Lung microvascular endothelial cell (primary cell): ENCODE data around the gene PRKCB. TPM values are rescaled to one million over a fixed set of nuclear protein-coding genes. Genes with fewer than 3 reads are reported as not detected.
"Not testable (repeated sequence)": the region's sequence is repeated elsewhere in the genome, so short reads cannot be mapped to it uniquely, and the experiment has no call there.

ENCODE experiments used
- DNase-seq, 2 donors: peaks; one replicate each; pipeline versions ENCODE4 v3.0.0 to v3.0.0-alpha.2; 2010; ENCODE audit warnings: low read depth in 2 of 2
- total RNA-seq: library from RNA; depleted of rRNA; stranded (reverse); fragments of >200 nt; gene quantifications from 2 replicates; pipeline ENCODE4 v1.2.1, GENCODE V29; 2014

Gene PRKCB
- total RNA-seq, 1 donor from 2014 or later: not detected

DNA sequence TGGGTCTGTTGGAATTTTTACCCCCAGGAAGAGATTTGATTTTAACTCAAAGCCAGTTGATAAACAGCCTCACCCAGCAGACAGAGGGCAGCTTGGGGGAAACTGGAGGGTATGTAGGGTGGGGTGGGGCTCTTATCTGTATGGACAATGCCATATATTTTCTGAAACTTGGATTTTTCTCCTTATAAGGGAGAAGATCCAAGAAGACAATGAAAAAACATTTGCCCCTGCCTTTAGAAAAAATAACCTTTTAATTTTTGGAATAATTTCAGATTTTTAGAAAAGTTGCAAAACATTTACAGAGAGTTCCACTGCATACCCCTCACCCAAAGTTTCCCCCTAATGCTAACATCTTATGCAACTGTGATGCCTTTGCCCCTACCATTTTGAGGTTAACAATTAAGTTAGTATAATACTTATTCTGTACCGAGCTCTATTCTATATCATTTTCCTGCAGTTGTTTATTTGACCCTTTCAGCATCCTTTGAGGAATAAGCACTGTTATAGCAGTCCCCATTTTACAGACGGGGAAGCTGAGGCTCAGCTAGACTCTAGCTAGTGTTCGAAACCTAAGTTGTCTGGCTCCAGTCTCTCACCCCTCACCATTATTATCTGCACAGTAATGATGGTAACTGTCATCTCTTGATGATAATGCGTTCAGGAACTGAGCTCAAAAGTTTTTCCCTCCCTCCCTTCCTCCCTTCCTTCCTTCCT is 66.4 kb downstream of the PRKCB start:
- no peak for DNase-seq

DNA sequence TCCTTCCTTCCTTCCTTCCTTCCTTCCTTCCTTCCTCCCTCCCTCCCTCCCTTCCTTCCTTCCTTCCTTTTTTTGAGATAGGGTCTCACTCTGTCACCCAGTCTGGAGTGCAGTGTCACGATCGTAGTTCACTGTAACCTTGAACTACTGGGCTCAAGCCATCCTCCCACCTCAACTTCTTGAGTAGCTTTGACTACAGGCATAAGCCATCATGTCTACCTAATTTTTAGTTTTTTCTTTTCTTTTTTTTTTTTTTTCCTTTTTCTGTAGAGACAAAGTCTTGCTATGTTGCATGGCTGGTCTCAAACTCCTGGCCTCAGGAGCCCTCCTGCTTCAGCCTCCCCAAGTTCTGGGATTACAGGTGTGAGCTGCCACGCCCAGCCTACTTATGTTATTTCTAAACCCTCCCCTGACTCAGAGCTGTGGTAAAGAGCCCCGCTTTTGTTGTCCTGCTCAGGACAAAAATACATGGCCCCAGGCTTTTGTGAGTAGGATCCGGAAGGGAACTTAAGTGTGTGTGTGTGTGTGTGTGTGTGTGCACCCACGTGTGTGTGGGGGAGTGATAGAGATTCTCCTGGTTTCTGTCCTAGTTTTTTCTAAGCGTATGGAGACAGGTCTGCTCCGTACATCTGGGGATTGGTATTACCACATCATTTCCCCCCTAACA is 67.1 kb downstream of the PRKCB start:
- no peak for DNase-seq

DNA sequence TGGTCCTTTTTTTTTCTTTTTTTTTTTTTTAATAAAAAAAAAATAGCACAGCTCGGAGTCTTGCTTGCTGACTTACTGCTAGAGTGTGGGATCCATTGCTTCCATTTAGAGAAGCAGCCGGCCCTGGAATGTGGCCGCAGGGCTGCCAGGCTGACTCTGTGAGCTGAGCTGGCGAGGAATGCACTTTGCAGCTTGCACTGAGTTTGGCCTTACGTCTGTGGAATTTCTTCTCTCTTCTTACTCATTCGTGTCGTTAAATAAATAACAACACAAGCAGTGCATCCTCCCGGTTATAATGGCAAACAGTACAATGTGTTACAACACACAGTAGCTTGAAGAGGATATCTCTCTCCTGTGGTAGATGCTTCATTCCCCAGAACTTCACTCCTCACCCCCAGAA is 69.2 kb downstream of the PRKCB start:
- no peak for DNase-seq

DNA sequence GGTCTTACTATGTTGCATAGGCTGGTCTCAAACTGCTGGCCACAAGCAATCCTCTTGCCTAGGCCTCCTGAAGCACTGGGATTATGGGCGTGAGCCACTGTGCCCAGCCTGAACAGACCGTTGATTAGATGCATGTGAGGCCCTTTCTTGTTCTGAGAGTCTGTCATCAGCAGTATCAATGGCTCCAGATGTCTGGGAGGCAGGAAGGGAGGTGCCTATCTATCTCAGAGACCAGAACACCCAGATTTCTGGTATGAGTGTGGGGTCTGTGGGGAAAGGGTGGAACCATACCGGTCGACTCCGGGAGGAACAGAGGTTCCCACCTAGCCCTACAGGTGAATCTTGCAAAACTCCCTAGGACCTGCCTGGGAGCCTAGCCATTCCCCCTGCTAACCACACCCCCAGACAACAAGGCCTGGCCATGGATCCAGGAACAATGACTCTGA is 71.7 kb downstream of the PRKCB start:
- no peak for DNase-seq

DNA sequence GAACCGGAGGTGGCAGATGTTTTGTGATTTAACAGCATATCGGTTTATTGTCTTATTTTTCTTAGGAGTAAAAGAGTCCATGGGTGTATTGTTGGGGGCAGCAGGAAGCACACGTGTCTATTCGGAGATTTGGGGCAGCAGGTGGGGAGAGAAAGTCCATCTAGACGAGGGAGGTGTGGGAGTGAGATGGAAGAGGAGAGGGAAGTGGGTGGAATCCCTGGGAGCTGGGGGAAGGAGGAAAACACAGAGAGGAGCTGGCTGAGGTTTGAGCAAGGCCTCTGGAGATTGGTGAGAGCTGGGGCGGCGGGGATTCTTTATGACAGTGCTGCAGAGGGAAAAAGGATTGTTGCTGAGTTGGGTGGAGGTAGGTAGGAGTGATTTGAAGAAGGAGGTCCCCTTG is 72.1 kb downstream of the PRKCB start:
- DNase-seq: no peak

DNA sequence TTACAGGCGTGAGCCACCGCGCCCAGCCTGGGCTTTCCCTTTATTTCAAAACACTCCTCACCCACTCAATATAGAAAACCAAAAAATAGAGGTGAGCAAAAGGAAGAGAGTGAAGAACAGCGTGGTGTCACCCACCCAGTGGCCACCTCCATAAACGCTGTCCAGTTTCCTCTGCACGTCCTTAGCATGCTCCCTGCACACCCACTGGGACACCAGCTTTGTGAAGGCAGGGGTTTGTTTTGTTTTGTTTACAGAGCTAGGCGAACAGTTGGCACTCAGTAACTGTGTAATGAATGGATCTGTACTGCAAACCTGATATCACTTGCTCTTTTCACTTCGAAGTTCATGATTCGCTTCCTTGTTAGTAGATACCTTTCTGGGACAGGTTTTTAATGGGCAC is 73.0 kb downstream of the PRKCB start:
- DNase-seq: no peak

DNA sequence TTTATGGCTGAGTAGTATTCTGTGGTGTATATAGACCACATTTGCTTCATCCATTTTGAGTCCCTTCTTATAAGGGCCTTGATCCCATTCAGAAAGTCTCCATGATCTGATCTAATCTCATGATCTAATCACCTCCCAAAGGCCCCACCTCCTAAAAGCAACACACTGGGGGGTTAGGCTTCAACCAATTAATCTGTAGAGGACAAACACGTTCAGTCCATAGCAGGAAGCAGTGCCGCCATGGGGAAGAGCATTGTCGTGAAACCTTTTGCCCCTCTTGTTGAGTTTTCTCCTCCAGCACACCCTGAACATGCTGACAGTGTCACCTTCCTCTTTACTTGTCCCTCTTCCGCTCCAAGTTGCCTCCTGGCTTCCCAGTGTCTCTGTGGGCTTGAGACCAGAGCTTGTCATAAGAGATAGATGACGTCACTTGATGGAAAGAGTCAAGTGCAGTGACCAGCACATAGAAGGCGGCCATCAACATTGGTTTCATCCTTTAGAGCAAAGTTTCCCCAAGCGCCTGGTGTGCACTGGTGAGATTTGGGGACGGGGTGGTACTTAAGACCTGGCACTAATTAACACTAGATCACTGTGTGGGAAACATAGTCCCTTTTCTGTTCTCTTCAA is 74.1 kb downstream of the PRKCB start:
- no peak for DNase-seq

DNA sequence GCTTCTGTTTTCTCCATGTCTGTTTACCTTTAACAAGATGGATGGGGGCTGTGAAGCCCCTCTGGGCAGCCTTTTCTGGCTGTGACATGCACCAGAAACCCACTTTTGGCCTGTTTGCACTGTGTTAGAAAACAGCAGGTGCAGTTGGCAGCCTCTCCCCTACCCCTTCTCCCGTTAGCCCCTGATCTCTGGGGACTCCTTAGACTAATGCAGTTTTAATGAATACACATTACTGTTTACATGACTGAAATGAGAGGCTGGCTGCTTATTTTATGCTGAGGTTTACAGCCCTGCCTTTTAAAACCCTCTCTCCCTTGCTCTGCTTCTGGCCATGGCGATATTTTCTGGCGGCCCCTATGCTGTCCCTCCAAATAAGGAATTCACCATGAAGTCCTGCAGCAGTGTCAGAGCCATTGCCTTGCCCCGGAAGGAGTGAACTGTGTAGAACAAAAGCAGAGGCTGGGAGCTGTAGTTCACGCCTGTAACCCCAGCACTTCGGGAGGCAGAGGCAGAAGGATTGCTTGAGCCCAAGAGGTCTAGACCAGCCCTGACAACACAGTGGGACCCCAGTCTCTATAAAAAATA is 79.3 kb downstream of the PRKCB start:
- no peak for DNase-seq

DNA sequence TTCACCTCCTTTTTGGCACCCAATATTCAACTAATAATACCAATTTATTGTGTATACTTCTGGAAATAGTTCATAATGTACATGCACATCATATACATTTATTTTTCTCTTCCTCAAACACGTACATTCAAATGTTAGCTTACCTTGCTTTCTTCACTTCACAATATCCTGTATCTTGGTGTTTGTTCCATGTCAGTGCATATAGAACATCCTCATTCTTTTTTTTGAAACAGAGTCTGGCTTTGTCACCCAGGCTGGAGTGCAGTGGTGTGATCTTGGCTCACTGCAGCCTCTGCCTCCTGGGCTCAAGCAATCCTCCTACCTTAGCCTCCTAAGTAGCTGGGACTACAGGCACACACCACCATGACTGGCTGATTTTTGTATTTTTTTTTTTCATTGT is 80.8 kb downstream of the PRKCB start:
- DNase-seq: not testable (repeated sequence)

DNA sequence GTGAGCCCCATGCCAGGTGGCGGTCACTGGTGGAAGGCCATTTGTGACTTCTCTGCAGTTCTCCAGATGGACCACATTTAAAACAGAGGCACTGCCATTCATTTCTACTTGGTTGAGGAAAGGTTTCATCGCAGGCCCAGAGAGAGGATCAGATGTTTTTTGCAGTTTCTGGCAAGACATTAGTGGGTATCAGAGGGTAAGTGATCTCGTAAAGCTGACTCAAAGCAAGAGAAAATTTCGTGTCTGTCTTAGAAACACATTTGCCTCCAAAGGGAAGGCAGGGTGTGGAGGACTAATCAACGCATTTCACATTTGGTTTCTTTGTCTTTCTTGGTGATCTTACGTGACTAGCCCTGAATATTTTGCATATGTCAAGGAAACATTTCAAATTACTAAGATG is 81.8 kb downstream of the PRKCB start:
- no peak for DNase-seq

DNA sequence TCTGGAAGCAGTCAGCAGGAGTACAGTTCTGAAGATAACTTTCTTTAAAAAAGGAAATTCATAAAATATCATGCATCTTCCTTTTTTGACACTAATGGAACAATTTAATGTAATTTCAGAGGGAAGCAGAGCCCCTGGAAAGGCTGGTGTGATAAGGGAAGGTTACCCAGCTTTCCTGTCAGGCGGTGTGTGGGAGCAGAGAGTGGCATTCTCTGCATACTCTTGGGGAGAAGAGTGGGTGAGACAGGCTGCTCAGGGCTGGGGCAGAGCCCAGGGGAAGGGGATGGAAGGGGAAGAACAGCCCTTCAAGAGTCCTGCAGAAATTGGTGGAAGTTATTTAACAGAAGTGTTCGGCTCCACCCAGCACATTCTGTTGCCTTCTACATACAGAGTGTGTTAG is 84.7 kb downstream of the PRKCB start:
- no peak for DNase-seq

DNA sequence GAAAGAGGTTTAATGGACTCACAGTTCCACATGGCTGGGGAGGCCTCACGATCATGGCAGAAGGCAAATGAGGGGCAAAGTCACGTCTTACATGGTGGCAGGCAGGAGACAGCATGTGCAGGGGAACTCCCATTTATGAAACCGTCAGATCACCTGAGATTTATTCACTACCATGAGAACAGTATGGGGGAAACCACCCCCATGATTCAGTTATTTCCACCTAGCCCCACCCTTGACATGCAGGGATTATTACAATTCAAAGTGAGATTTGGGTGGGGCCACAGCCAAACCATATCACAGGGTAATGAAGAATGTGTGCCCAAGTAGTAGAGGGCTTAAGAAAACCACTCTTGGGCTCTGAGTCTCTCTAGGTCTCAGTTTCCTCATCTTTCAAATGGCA is 85.1 kb downstream of the PRKCB start:
- DNase-seq: no peak

DNA sequence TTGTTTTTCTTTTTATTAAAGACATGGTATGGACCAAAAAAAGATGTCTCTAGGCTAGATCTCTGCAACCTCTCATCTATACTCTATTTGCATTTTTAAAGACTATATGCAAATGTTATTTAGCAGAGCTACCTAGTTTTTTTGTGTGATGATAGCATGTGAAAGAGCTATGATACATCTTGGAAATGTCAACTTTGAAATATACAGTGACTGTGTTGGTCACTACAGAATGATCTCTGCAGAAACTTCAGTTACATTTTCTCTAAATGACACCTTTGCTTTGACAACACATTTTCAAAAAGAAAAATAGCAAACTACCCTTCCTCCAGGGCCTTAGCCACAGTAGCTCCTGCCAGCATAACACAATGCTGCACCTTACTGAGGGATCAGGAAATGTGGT is 86.6 kb downstream of the PRKCB start:
- no peak for DNase-seq

DNA sequence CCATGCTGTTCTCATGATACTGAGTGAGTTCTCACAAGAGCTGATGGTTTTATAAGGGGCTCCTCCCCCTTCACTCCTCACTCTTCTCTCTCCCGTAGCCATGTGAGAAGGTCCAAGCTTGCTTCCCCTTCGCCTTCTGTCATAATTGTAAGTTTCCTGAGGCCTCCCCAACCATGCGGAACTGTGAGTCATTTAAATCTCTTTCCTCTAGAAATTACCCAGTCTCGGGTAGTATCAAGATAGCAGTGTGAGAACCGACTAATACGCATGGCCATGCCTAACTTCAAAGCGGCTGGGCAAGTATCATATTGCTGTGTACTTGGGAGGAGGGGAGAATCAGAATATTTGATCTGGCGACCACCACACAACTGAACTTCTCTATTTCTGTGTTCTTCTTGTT is 88.3 kb downstream of the PRKCB start:
- no peak for DNase-seq

DNA sequence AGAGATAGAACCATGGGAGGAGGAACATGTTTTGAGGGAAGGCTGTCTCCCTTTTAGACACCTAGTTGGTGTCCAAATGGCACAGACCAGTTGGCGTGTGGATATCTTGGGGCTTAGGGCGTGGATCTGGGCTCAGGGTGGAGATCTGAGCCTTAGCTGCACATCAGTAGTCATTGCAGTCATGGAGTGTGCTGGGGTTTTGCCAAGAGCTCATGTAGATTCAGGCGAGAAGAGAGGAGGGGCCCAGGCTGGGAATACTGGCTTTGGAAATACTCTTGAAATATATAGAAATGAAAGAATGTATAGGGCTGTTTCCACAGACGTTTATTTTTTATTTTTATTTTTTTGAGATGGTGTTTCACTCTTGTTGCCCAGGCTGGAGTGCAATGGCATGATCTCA is 92.0 kb downstream of the PRKCB start:
- DNase-seq: no peak

DNA sequence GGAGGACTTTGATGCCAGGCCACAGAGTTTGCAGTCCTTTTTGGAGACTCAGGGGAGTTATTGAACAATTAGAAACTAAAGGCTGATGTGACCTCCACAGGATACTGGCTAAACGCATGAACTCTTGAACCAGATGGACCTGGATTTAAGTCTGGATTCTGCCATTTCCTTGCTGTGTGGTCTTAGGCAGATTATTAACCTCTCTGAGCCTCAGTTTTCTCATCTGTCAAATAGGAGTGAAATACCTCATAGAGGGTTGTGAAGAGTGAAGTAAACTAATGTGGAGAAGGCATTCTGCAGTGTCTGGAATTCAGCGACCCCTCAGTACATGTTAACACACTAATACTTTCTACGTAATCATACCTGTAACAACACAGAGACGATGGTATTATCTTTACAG is 93.5 kb downstream of the PRKCB start:
- DNase-seq: no peak

DNA sequence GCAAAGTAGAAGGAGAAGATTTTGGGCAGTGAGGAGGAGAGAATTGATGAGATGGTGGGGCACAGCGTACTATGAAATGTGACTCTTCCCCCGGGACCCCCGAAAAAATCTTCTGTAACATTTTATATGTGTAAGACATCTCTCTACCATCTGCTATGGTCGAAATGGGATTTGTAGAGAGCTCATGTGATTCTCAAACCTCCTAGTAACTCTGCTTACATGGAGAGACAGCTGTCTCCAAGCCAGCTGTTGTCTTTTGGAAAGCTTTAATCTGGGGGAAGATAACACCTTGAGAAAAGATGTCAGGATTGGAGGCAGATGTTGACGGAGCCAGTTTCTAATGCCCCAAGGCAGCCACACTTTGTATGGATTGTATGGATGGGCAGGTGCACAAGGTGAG is 94.1 kb downstream of the PRKCB start:
- no peak for DNase-seq

DNA sequence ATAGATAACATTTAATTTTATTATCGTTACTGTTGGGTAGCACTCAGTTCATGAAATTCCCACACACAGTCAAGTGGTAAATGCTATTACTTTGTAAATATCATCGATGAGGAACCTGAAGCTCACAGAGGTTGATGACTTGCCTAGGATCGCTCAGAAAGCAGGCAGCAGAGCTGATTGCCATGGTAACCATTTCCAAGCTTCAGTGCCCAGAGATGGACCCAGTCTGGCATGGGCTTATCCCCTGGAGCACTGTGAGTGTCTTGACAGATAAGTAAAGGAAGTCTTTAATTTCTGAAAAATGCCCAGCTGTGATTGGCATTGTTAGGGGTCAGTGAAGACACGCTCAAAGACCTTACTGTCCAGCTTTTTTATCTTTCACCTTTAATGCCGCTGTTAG is 95.0 kb downstream of the PRKCB start:
- DNase-seq: no peak

DNA sequence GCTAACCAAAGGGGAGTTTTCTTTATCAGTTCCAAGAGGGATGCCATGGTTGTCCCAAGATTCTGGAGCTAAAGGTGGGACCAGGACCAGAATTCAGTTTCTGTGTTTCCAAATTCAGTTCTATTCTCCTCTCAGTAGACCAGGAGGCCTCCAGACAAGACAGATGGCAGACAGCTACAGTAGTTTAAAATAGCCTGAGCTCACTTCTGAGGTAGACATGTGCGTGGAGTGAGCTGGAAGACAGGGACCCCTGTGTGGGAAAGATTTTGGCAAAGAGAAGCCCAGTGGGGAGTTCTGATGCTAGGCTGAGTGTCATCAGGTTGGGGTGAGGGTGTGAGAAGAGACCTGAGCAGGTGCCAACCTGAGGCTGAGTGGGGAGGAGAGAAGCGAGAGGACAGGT is 95.4 kb downstream of the PRKCB start:
- no peak for DNase-seq

DNA sequence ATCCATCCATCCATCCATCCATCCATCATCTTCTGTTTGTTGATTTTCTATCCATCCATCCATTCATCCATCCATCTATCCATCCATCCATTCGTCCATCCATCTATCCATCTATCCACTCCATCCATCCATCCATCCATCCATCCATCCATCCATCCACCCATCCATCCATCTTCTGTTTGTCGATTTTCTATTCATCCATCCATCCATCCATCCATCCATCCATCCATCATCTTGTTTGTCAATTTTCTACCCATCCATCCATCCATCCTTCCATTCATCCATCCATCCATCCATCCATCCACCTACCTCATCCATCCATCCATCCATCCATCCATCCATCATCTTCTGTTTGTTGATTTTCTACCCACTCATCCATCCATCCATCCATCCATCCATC is 97.9 kb downstream of the PRKCB start:
- not testable (repeated sequence) for DNase-seq

DNA sequence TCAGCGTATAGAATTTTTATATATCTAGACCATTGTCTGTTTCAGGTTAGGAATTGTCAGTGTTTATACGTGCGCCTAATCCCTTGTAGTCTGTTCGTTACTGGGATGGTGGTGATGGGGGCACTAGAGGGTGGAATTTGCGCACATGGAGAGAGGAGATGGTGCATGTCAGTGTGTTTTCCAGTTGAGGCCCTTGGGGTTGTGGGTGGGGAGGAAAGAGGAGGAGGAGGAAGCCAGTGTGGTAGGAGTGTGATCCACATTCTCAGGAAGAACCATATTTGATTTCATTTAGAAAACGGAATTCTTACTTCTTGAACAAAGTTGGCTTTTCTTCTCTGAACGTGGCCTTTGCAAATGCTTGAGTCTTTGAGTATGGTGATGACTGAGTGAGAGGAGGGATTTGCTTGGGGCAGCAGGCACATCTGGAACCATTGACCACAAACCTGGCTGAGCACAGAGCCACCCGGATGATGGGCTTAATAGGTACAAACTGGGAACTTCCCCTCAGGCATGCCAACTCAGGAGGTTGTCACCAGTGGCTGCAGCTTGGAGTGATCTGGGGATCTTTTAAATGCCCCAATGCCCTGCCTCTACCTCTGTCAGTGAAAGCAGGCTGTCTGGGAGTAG is 98.9 kb downstream of the PRKCB start:
- DNase-seq: no peak

DNA sequence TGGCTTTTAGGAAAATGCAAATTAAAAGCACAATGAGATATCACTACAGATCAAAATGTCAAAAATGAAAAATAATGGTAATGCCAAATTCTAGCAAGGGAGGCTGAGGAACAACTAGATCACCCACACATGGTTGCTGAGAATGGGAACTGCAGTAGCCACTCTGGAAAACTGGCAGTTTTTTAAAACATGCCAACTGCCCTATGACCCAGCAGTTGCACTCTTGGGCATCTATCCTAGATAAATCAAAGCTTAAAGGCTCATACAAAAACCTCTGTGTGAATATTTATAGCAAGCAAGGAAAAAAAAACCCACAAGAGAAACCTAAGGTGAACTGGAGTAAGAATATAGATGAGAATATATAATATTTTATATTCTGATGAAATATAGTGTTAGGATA is 104.3 kb downstream of the PRKCB start:
- DNase-seq: no peak
